Tibial artery (tissue), 4 donors: ENCODE results near the gene ACLY.
"Not testable (repeated sequence)": the region's sequence is repeated elsewhere in the genome, so short reads cannot be mapped to it uniquely, and the experiment has no call there.

Source experiments
- DNase-seq, 2 donors: peaks; one replicate each; pipeline ENCODE4 v3.0.0-alpha.2; 2019
- H3K27ac ChIP-seq, 2 donors: fragments of 200-600 bp; sonication (generic) in 1 of 2; 1 replicate in 1 of 2; 2 replicates in 1 of 2; pipeline ENCODE4 v1.5.1; 2018 to 2019; ENCODE audit warnings: mild to moderate bottlenecking in 1 of 2
- H3K27me3 ChIP-seq, 2 donors: fragments of 200-600 bp; sonication (generic) in 1 of 2; one replicate each; pipeline versions ENCODE4 v1.5.1 to v1.6.0; 2016 to 2019
- H3K36me3 ChIP-seq, 3 donors: fragments of 200-600 bp; sonication (generic) in 2 of 3; one replicate each; pipeline ENCODE4 v1.5.1; 2016 to 2019; ENCODE audit warnings: mild to moderate bottlenecking in 2 of 3
- H3K4me1 ChIP-seq, 4 donors: fragments of 200-600 bp; sonication (generic) in 2 of 4; 1 replicate in 3 of 4; 2 replicates in 1 of 4; pipeline ENCODE4 v1.5.1; 2016 to 2019
- H3K4me3 ChIP-seq, 2 donors: fragments of 200-600 bp; sonication (generic) in 1 of 2; 1 replicate in 1 of 2; 2 replicates in 1 of 2; pipeline ENCODE4 v1.5.1; 2018 to 2019; ENCODE audit warnings: mild to moderate bottlenecking in 2 of 2
- H3K9me3 ChIP-seq, 3 donors: fragments of 200-600 bp; sonication (generic) in 1 of 3; one replicate each; pipeline ENCODE4 v1.5.1; 2016 to 2019
- CTCF ChIP-seq, 2 experiments: fragments of 200-600 bp in 1 of 2; fragments of 450-650 bp in 1 of 2; IDR thresholded peaks; one replicate each; pipeline ENCODE4 v1.5.1; 2017 to 2019; ENCODE audit warnings: antibody characterized with exemption in 2 of 2, mild to moderate bottlenecking in 1 of 2, moderate library complexity in 1 of 2
- intact Hi-C: fragments of 100-400 bp; cut with DNase I; formaldehyde crosslinking; loops from one replicate; pipeline ENCODE4 v1.15.0; 2023; ENCODE audit warnings: low total_unique reads

ACLY gene

DNA sequence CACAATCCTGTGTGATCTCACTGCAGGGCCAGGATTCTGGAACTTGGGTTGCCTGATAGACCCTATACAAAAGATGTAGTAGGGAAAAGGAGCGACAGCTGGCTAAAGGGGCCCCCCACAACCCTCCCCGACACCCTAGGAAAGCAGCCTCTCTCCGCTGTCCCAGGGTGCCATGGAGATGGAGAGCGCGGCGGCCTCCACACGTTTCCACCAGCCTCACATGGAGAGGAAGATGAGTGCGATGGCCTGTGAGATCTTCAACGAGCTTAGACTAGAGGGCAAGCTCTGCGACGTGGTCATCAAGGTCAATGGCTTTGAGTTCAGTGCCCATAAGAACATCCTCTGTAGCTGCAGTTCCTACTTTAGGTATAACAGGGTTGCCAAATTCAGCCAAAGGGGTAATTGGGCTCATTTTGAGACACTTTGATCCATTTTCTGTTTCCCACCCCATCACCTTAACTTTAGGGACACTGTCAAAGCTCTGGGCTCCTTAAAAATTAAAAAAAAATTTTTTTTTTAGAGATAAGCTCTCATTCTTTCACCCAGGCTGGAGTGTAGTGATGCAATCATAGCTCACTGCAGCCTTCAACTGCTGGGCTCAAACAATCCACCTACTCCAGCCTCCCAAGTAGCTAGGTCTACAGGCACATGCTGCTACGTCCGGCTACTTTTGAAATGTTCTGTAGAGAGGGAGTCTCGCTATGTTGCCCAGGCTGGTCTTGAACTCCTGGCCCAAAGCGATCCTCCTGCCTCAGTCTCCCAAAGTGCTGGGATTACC is 80.8 kb downstream of the ACLY start, which contains the start of gene KLHL10:
Gene KLHL10, plus strand, starts transcription at position 65 of the 778 bp plus-strand sequence. Its CDS starts 108 bp downstream, at position 173.
- Histone ChIP-seq H3K36me3 (peaks cover 0 to 8% (median 0%) of the 10 kb centered on the region in 3 donors), H3K4me3 (peak within 1 kb of the TSS; percentile 81 to 83), H3K27me3 (no peaks in the 10 kb centered on the region), H3K27ac (peak within 1 kb of the TSS; percentile 89 to 92), H3K4me1 (peaks cover 0 to 18% (median 15%) of the 10 kb centered on the region in 4 donors), H3K9me3 (no peaks in the 10 kb centered on the region)
- DNase-seq = no peak
- no peak for TF ChIP-seq CTCF (IDR thresholded peaks at IDR 0.05)
- intact Hi-C loops = loop anchor here (2.0 kb wide), 1 partner anchor 25 kb away; the partner anchor contains the start of gene FKBP10

DNA sequence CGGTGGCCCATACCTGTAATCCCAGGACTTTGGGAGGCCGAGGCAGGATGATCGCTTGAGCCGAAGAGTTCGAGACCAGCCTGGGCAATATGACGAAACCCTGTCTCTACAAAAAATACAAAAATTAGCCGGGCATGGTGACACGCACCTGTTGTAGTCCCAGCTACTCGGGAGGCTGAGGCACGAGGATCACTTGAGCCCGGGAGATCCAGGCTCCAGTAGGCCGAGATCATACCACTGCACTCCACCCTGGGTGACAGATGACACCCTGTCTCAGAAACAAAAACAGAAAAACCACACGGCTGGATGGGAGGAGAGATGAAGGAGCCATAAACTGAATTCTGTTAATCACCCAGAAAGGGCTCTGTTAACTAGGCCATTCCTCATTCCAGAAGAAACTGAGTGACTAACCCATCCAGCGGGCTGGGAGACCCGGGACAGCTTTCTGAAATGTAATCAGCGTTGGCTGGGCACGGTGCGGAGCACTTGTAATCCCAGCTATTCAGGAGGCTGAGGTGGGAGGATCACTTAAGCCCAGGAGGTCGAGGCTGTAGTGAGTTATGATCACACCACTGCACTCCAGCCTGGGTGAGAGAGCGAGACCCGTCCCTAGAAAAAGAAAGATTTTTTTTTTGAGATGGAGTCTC is 82.1 kb downstream of the ACLY start:
- no peak for TF ChIP-seq CTCF (IDR thresholded peaks at IDR 0.05)
- H3K27me3 ChIP-seq = no peaks in the 10 kb centered on the region
- peak overlapping the region; percentile 89 to 92 for H3K27ac ChIP-seq
- intact Hi-C loops = loop anchor here (2.0 kb wide), 1 partner anchor 24 kb away; the partner anchor contains the start of gene FKBP10
- peak overlapping the region; percentile 81 to 83 for H3K4me3 ChIP-seq
- peaks cover 3 to 20% (median 13%) of the 10 kb centered on the region in 3 donors for H3K36me3 ChIP-seq
- no peak for DNase-seq
- no peaks in the 10 kb centered on the region for H3K9me3 ChIP-seq
- peaks cover 0 to 18% (median 15%) of the 10 kb centered on the region in 4 donors for H3K4me1 ChIP-seq

GRCh38 chr17:41835800-41836549 is 82.8 kb downstream of the ACLY start, which contains the start of gene NT5C3B:
Gene NT5C3B (minus strand): TSS chr17:41836232. CDS start chr17:41836193, 39 bp downstream.
- H3K27ac ChIP-seq = peak within 1 kb of the TSS; percentile 89 to 92
- H3K4me1 ChIP-seq = peaks cover 0 to 18% (median 15%) of the 10 kb centered on the region in 4 donors
- no peaks in the 10 kb centered on the region for H3K9me3 ChIP-seq
- TF ChIP-seq CTCF (IDR thresholded peaks at IDR 0.05) = no peak
- no peaks in the 10 kb centered on the region for H3K27me3 ChIP-seq
- intact Hi-C loops = loop anchor here (2.0 kb wide), 1 partner anchor 23 kb away; the partner anchor contains the start of gene FKBP10
- H3K4me3 ChIP-seq = peak within 1 kb of the TSS; percentile 81 to 83
- peak; percentile 38 to 78 for DNase-seq
- H3K36me3 ChIP-seq = peaks cover 9 to 27% (median 20%) of the 10 kb centered on the region in 3 donors

DNA sequence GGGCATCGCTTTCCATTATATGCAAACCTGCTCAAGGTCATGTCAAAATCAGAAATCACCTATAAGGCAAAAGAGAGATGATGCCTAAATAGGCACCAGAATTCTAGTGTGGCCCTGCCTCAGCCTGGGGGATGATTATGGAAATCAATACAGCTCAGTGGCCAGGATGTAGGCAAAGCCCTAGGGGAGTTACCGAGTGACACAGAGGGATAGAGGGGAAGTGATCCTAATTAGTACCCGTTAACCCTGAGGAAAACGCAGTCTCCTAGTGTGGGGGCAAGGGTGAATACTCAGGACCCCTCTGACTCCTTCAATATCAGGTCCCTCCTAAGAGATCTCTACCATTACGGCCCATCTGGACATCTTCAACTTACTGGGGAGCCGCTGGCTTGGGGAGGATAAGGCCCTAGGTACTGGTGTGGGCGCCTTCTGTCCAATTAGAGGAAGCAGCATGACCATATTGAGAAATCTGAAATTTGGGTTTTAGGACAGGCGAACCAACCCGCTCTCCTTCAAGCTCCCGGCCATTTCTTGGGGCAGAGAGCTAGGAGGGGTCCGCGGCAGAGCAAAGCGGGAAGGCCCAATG is 83.4 kb downstream of the ACLY start:
- peak in 1 of 2 donors; percentile 48 for DNase-seq
- no peaks in the 10 kb centered on the region for H3K9me3 ChIP-seq
- H3K4me3 ChIP-seq = peak overlapping the region; percentile 81 to 83
- no peaks in the 10 kb centered on the region for H3K27me3 ChIP-seq
- intact Hi-C loops = no loop called here
- H3K27ac ChIP-seq = peak overlapping the region; percentile 89 to 92
- TF ChIP-seq CTCF (IDR thresholded peaks at IDR 0.05) = no peak
- peaks cover 0 to 18% (median 15%) of the 10 kb centered on the region in 4 donors for H3K4me1 ChIP-seq
- peaks cover 15 to 33% (median 26%) of the 10 kb centered on the region in 3 donors for H3K36me3 ChIP-seq

DNA sequence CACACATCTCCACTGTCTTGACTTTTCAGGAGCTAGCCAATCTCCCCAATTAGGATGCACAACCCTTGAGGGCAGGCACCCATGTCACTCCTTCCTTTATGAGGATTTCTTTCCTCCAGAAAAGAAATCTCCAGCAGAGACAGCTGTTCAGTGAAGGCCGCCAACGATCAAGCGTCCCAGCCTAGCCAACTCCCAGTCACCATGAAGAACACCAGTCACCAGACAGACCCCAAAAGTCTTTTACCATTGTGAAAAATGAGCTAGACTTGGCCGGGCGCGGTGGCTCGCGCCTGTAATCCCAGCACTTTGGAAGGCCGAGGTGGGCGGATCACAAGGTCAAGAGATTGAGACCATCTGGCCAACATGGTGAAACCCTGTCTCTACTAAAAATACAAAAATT is 88.8 kb downstream of the ACLY start:
- H3K9me3 ChIP-seq, H3K27me3 ChIP-seq, intact Hi-C loops, H3K27ac ChIP-seq, H3K4me1 ChIP-seq, H3K4me3 ChIP-seq: not testable (repeated sequence)
- peak in 1 of 2 donors; percentile 38 for DNase-seq
- H3K36me3 ChIP-seq = peaks cover 59 to 80% (median 79%) of the 10 kb centered on the region in 3 donors
